NCI-H345 treated with DMSO at 0.1 percent for 48 hours (cell line): Measurements from ENCODE around the gene PNPLA2.

Source experiments
- DNase-seq: peaks from one replicate; lab custom pipeline; 2025; ENCODE audit not compliant: unreplicated experiment; lab: John Stamatoyannopoulos, UW

The PNPLA2 gene

DNA sequence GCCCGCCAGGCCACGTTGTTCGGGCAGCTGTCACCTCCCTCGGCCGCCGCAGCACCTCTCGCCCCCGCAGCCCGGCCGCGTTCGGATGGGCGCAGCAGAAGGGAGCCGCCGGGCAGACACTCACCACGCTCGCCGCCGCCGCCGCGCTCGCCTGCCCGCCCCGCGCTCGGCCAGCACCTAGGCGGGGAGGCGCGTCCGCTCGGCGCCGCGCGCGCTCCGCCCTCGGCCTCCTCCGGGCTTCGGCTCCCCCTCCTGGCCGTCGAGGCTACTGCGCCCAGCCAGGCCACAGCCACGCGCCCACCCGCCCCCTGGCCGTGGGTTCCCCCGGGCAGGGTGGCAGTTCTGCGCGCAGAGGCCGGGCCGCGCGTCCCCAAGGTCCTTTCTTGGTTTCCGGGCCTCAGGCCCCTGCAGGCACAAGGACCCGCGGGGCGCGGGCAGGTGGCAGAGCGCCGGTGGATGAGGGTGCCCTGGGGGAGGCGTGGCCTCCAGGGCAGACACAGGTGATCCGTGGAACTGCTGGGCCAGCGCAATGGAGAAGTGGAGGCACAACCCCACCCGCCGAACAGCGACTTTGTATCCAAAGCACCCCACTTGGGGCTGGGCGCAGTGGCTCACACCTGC lies 20.5 kb upstream of the PNPLA2 start, which contains the start of gene SLC25A22:
Gene SLC25A22, minus strand, starts transcription at position 189 of the 621 bp plus-strand sequence. CDS start 3,275 bp downstream, outside the sequence.
- DNase-seq: peak; percentile 70

DNA sequence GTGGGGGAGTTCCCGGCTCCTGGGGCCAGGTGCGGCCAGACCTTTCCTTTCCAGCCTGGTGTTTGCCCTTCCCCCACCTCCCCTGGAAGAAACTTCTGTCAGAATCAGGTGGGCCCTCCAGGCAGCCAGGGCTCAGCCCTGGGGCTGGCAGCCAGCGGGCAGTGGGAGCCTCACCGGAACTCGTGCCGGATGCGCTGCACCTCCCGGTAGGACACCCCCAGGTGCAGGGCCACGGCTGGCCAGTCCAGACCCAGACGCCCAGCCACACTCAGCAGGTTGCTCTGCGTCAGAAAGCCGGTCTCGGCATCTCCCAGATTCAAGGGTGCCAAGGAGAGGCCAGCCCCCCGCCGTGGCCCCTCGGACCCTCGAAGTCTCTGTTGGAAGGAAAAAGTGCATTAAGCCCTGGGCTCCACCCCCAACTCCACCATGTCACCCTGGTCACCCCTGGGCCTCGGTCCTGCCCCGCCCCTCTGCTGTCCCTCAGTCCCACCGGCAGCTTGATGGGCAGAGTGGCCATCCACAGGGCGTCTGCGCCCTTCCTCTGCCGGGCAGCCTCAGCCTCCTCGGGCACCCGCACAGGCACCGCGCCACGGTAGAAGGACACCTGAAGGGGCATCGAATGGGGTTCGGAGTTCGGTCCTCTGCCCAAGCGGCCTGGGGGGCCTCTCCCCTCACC lies 18.9 kb upstream of the PNPLA2 start:
- no peak for DNase-seq

DNA sequence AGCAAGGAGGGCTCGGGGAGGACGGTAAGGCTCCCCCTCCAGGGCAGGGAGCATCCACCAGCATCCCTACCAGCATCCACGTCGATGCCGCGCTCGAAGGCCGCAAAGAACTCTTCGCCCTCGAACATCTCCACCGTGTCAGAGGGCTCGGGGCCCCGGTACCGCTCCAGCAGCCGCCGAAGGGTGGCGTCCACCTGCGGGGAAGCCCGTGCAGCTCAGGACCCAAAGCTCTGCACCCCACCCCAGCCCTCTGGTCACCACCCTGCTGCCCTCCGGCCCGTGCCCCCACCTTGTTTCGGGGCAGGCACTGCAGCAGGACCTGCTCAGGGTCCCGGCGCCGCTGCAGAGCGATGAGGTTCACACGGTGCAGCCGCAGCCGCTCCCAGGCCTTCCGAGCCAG lies 18.2 kb upstream of the PNPLA2 start:
- DNase-seq: no peak

DNA sequence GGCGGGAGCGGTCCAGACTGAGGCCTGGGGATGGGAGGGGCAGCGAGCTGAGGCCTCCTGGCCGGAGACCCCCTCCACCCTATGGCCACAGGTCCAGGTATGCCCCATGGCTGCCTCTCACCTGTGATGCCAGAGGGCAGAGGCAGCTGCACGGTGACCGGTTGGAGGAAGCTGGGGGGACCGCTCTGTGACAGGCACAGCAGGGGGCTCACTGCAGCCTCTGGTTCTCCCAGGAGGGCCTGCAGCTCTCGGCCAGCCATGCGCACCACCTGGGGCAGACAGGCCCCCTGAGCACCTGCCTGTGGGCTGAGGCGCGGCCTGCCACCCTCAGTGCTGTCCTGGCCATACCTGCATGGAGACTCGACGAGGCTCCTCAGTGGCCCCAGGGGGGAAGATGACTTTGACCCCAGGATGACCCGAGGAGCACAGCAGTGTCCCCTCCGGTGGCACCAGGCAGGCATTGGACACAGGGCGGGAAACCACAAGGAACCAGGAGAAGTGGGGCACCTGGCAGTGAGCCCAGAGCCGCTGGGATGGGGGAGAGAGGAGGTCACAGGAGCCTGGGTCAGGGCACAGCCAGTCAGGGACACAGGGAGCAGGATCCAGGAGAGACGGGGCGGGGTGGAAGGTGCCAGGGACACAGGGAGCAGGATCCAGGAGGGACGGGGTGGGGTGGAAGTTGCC lies 17.5 kb upstream of the PNPLA2 start:
- no peak for DNase-seq

DNA sequence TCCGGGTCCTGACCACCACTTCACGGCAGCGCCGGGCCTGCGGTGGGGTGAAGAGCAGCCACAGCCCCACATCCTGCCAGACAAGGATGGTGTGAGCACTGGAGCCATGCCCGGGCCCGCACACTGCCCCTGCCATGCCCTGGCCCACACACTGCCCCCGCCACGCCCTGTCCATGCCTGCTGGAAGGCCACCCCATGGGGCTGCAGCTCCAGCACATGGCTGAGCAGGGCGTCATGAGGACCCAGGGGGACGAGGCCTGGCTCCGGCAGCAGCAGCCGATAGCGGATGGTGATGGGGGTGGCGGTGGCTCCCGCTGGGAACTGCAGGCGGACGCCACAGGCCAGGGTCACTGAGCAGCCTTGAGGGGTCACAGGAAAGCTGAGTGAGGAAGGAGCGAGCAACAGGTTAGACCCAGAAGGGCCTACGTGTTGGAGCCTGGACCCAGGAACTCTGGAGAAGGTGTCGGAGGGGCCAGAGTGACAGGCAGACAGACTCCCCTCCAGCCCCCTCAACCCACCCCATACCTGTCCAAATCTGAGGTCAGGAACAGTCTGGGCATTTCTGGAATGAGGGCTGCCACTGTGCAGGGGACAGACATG lies 16.6 kb upstream of the PNPLA2 start:
- DNase-seq: no peak

DNA sequence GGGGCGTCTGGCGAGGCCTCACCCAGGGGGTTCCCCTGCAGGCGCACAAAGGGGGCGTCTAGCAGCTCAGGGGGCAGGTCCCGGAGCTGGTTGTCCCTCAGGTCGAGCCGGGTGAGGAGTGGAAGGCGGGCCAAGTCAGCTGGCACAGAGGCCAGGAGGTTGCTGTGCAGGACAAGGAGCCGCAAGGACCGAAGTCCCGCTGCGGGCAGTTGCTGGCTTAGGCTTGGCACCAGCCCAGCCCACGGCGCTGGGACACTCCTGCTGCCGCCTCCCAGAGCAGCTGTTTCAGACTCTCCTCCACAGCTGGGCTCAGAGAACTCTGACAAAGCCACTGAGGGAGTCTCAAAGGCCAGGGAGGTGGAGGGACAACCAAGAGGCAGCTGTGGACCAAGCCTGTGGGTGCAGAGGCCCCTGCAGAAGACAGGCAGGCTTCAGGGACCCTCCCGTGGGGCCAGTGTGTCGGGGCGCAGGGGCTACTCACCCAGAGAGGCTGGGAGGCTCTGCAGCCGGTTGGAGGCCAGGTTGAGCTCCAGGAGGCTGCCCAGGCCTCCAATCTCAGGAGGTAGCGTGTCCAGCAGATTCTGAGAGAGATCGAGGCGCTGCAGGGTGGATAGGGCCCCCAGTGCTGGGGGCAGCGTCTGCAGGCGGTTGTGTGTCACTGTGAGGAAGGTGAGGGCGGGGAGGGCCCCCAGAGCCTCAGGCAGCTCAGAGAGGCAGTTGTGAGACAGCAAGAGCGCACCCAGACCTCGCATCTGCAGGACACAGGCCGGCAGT lies 15.8 kb upstream of the PNPLA2 start:
- DNase-seq: no peak

DNA sequence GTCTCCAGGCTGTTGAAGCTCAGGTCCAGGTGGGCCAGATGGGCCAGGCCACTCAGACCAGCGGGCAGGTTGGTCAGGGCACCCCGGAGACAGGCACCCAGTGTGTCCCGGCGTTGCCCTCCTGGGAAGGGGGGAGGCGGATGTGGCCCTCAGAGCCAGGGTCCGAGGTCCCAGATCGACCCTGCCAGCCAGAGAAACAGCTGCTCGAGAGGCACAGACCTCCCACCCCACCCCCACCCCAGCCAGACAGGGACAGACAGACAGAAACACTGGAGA lies 15.3 kb upstream of the PNPLA2 start:
- DNase-seq: no peak

DNA sequence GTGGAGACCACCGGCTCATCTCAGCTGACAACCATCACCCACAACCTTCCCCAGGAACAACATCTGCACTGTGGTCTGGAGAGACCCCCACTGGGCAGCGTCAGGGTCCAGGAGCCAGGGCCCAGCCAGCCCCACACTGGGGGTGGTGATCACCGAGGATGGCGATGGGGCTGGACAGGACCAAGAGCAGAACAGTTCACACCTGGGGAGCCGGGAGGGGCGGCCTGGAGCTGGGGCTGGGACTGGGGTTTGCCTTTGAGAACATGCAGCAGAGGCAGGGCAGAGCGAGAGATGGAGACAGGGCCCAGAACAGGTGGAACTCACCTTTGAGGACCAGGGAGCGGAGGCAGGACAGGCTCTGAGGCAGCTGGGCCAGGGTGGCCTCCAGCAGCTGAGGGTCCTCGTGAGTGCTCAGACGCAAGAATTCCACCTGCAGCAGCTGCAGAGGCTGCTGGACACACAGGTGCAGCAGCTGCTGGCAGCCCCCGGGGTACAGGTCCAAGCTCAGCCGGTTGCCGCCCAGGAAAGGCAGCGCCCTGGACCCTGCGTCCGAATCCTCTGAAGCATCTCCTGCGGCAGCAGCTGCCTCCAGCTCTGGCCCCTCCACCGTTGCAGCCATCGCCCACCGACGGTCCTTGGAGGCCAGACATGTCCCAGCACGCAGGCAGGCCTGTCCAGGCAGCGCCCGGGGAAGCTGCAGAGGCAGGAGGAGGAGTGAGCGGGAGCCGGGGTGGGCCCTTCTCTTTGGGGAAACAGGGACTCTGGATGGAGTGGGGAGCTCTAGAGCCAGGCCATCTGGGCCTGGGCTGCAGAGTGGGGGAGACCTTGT lies 14.7 kb upstream of the PNPLA2 start:
- peak; percentile 39 for DNase-seq

DNA sequence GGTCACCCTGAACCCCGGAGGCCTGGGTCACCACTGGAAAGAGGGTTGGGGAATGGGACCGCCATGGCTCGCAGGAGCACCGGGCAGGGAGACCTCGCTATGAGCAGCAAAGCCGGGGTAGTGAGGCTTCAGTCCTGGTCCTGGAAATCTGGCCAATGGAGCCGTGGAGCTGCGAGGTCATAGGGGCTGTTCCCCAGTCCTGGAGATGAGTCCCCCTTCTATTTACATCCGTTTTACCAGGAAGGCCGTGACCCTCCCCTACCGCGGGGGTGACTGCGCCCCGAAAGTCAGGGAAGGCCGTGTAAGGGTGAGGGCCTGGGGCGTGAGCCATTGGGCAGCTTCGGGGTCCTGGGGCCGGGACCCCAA lies 14.1 kb upstream of the PNPLA2 start:
- no peak for DNase-seq

DNA sequence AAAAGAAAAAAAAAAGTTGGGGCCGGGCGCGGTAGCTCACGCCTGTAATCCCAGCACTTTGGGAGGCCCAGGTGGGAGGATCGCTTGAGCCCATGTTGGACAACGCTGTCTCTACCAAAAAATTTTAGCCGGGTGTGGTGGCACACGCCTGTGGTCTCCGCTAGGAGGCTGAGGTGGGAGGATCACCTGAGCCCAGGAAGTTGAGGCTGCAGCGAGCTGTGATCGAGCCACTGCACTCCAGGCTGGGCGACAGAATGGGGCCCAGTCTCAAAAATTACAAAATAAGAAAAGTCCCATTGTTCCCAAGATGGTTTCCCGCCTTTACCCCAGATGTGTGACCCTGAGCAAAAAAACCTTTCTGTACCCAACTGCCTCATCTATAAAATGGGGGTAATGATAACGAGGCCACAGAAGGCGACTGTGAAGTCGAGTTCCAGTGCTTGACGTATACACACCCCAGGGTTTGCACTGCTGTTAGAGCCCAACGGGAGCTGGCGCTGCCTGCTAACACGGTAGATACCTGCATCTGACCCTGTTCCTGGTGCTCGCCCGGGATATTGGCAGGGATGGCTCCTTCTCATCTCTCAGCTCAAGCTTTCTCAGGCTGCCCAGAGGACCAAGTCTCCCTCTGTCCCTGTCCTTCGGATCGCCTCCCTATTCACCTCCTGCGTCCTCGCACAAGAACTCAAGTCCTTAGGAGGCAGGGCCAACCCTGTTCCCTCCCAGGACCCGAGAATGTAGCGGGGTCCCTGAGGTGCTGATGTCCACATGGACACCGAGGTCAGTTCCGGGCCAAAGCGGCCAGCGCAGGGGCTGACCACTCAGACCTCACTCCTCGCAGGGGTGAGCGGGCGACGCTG lies 10.1 kb upstream of the PNPLA2 start:
- no peak for DNase-seq

DNA sequence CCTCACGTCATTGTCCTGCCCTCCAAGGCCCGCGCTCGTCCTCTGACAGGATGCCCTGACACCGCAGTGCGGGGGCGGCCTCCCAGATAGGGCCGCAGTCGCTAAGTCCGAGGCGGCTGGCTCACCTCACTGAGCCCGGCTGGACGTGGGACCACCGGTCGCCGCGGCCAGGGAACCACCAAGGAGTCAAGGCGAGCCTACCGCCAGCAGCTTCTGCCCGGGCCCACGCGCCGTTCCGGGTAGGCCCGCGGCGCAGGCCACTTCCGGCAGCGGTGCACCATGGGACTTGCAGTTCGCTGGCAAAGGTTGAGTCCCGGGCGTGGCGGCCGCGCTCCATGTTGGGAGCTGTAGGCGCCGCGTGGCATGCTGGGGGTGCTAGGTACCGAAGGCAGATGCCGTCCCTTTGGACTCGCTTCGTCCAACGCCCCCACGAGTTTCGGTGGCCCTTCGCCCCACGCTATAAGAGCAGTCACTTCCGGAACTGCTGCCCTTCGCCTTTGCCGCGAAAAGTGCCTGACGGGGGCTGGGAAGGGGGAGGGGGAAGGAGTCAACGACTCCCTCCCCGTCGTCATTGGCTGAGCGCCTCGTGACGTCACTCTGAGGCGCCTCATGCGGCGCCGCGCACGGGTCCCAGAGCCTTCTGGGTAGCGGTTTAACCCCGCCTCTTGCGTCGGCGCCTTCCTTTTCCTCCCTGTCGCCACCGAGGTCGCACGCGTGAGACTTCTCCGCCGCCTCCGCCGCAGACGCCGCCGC lies 9.3 kb upstream of the PNPLA2 start, which contains the start of gene RPLP2:
Gene RPLP2, plus strand, starts transcription at position 681 of the 753 bp plus-strand sequence. CDS start 268 bp downstream, outside the sequence.
- peak; percentile 93 for DNase-seq

DNA sequence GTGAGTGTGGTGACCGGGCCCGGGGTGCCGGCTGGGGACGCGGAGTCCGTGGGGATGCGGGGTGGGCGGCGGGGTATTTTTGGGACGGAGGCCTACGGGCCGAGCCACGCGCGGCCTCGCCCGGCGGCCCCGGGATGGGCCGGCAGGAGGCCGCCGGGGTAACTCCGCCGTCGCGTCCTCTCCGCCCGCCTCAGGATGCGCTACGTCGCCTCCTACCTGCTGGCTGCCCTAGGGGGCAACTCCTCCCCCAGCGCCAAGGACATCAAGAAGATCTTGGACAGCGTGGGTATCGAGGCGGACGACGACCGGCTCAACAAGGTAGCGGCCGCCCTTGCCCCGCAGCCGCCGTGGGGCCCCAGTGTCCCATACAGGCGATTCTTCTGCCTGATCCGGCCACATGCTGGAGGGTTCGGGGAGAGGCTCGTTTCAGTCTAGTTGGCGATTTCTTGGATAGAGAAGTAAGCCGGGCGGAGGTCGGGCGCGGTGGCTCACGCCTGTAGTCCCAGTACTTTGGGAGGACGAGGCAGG lies 8.6 kb upstream of the PNPLA2 start:
- no peak for DNase-seq

DNA sequence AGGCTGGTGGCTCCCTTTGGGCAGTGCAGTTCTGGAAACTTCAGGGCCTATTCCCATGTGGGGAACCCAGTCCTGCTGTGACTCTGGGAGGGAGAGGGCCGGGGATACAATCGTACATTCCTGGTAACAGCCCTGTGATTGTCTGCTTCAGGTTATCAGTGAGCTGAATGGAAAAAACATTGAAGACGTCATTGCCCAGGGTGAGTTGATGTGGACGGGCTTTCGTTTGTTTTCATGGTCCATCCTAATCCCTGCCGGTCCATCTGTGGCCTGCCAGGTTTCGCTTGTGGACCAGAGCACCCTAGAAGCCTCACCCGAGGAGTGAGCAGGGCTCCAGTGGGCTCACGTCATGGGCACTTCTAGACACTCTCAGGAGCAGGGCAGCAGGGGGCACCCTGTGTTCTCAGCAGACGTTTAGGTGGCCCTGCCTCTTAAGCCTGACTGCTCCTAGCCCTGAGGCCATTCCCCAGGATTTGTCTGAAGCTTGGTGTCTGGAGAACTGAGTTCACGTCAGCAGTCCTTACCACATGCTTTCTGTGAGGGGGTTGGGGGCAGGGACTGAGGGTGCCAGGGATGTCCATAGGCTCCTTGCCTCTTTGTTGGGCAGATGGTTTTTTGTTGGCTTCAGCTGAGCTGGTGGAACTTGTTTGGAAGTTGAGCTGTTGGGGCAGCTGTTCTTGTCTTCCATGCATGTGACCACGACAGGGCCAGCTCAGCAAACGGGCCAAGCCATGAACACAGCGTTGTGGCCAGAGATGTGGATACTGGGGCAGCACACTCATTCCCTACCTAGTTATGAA lies 7.1 kb upstream of the PNPLA2 start:
- no peak for DNase-seq

DNA sequence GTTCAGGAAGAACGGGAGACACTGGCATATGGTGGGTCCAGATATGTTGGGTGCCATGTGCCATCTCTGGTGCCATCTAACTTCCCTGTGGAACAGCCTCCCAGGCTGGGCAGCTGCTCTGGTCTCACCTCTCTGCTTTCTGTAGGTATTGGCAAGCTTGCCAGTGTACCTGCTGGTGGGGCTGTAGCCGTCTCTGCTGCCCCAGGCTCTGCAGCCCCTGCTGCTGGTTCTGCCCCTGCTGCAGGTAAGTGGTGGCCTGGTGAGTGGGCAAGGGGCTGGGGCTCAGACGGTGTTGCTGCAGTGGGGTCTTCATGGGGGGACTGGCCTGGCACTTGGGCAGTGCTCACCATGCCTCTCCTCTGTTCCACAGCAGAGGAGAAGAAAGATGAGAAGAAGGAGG lies 6.3 kb upstream of the PNPLA2 start:
- DNase-seq: no peak

DNA sequence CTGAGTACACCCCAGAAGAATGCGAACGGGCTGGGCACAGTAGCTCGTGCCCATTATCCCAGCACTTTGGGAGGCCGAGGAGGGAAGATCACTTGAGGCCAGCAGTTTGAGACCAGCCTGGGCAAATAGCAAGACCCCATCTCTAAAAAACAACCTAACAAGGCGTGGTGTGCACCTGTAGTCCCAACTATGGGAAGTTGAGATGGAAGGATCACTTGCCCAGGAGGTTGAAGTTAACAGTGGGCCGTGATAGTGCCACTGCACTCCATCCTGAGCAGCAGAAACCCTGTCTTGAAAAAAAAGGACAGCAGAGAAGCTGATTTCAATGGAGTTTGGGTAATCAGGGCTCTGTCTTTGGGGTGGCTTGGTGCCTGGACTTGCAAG lies 5.7 kb upstream of the PNPLA2 start:
- no peak for DNase-seq

DNA sequence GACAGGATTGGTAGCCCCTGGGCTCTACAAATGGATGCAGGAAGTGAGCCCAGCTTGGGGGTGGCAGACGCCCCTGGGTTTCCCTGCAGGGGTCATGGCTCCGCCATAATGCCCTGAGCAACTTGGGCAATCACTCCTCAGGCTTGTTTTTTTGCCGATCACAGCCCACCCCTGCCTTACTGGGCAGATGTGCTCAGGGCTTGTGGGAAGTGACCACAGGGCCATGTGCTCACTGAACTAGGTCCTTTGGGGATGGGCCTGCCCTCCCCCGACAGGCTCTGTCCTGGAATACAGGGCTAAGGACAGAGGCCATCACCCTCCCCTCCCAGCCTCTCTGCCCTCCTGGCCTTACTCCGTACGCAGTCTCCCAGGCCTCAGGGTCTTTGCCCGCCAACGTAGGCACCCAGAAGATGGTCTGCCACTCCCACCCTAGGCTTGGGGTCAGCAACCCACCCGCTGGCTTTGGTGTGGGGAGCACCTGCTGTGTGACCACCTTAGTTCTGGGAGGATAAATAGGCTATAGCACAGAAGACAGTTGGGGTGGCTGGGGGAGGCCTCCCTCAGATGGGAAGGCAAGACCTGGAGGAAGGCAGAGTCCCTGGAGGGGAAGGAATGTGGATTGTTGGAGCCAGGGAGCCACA lies 5.1 kb upstream of the PNPLA2 start:
- no peak for DNase-seq

DNA sequence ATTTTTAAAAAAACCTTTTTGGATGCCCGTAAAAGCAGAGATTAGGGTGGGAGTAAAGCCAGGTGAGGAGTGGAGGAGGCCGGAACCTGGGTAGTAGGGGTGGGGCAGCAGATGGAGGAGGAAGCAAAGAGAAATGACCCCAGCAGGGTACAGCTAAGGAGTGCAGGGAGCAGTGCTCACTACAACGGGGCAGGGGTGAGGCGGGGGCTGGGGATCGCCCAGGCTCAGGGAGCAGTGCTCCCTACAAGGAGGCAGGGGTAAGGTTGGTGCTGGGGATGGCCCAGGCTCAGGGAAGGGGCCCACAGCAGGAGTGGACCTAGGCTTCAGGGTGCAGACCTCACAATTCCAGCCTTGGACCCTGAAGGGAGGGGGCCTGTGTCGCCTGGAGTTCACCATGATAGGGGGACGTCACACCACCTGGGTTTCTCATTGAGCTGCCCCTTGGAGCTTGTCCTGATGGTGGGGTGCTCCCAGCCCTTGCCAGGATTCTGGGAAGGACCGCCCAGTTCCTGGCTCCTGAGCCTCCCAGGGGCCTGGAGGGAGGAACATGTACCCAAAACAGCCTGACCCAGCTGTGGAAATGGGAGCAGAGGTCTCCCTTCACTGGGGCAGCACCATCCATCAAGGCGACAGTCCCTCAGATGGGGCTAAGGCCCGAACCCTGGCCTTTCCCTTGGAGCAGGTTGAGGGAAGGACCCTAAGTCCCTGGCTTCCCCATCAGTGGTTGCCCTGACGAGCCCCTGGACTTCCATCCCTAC lies 2.9 kb upstream of the PNPLA2 start:
- DNase-seq: no peak
